Panc1 (cell line): ENCODE measurements around the gene LRRTM3. TPM values are rescaled to one million over a fixed set of nuclear protein-coding genes. Genes with fewer than 3 reads are reported as not detected.

Experiments
- ATAC-seq: fragments of 200-7000 bp; cut with Tn5 transposase; 2 replicates; pipeline ENCODE4 v1.9.1; 2020; ENCODE audit warnings: mild to moderate bottlenecking, moderate library complexity
- BruUV-seq: library from RNA; stranded (reverse); fragments of 400-500 nt; replicated peaks from 2 replicates; lab custom pipeline; 2021; lab: Mats Ljungman, UMichigan
- CTCF ChIA-PET: fragments of 300-600 bp; sonication (Branson Sonifier 250); formaldehyde crosslinking; loops from one replicate; lab custom pipeline; 2022; ENCODE audit warnings: antibody characterized with exemption; lab: Charles Lee
- POLR2A ChIA-PET: fragments of 300-600 bp; sonication (Branson Sonifier 250); formaldehyde crosslinking; loops from one replicate; lab custom pipeline; 2022; ENCODE audit warnings: antibody characterized with exemption; lab: Charles Lee
- DNase-seq: peaks from one replicate; pipeline ENCODE4 v3.0.0-alpha.2; 2010; ENCODE audit warnings: low read depth, low spot score
- H3K27ac ChIP-seq: 2 replicates; pipeline ENCODE4 v1.5.1; 2011; ENCODE audit warnings: mild to moderate bottlenecking, low read length, inconsistent platforms
- H3K27me3 ChIP-seq: fragments of 200-500 bp; sonication (Bioruptor generic); 2 replicates; pipeline ENCODE4 v1.6.0; 2014; ENCODE audit warnings: low read length, inconsistent platforms; ENCODE audit not compliant: control insufficient read depth, insufficient read depth
- H3K36me3 ChIP-seq: fragments of 200-500 bp; sonication (Bioruptor generic); 2 replicates; pipeline ENCODE4 v1.5.1; 2014; ENCODE audit warnings: inconsistent platforms, mild to moderate bottlenecking, low read length, moderate library complexity; ENCODE audit not compliant: control insufficient read depth, insufficient read depth
- H3K4me1 ChIP-seq: 2 replicates; pipeline ENCODE4 v1.5.1; 2011; ENCODE audit warnings: inconsistent platforms, mild to moderate bottlenecking, low read length, moderate library complexity; ENCODE audit not compliant: control insufficient read depth, insufficient read depth
- H3K4me3 ChIP-seq, 2 experiments: 2 replicates each; pipeline ENCODE4 v1.5.1; 2011 to 2012; ENCODE audit warnings: low read depth in 2 of 2, low read length in 2 of 2, mild to moderate bottlenecking in 2 of 2, inconsistent platforms in 1 of 2, moderate library complexity in 1 of 2
- H3K9me3 ChIP-seq: fragments of 200-500 bp; sonication (Bioruptor generic); 2 replicates; pipeline ENCODE4 v1.5.1; 2014; ENCODE audit warnings: low read depth, mild to moderate bottlenecking, inconsistent platforms, low read length, moderate library complexity; ENCODE audit not compliant: control insufficient read depth, insufficient read depth
- CTCF ChIP-seq: fragments of 450-650 bp; IDR thresholded peaks from 2 replicates; pipeline ENCODE4 v1.5.1; 2017; ENCODE audit warnings: mild to moderate bottlenecking
- POLR2AphosphoS5 ChIP-seq: IDR thresholded peaks from 2 replicates; pipeline ENCODE4 v1.6.1; 2012; ENCODE audit warnings: mild to moderate bottlenecking, low read depth, low read length, moderate library complexity
- SIN3A ChIP-seq: IDR thresholded peaks from 2 replicates; pipeline ENCODE4 v1.6.1; 2012; ENCODE audit warnings: low read depth, mild to moderate bottlenecking, low read length, moderate library complexity, borderline replicate concordance; ENCODE audit not compliant: insufficient read depth
- TCF7L2 ChIP-seq: IDR thresholded peaks from 2 replicates; pipeline ENCODE4 v1.6.1; 2011; ENCODE audit warnings: mild to moderate bottlenecking, low read depth, low read length, inconsistent platforms
- in situ Hi-C: cut with HindIII; loops from 2 replicates; pipeline ENCODE4 v1.10.0; 2016; ENCODE audit warnings: low sequenced_read_pairs, low pct_unique_long_range_greater_than_20kb
- intact Hi-C: fragments of 100-400 bp; cut with micrococcal nuclease; formaldehyde crosslinking; loops from one replicate; pipeline ENCODE4 v1.10.0; 2022; ENCODE audit not compliant: unreplicated experiment
- total RNA-seq: library from RNA; stranded (reverse); gene quantifications from one replicate; pipeline ENCODE4 v1.2.1, GENCODE V29; 2021; ENCODE audit not compliant: unreplicated experiment
- TF ChIP-seq, protein P1 (sequence below), 2 experiments: IDR thresholded peaks; 2 replicates each; pipeline ENCODE4 v1.6.1; 2011 to 2012; ENCODE audit warnings: low read depth in 2 of 2, control low read depth in 1 of 2, low read length in 1 of 2, mild to moderate bottlenecking in 1 of 2, moderate library complexity in 1 of 2; ENCODE audit not compliant: insufficient read depth in 1 of 2

LRRTM3 gene
- total RNA-seq, 1 experiment from 2014 or later = 0.10 TPM

GRCh38 chr10:66931340-66931948 lies 5.6 kb downstream of the LRRTM3 start:
- H3K36me3 ChIP-seq = no peaks in the 10 kb centered on the region
- peaks cover 37% of the 10 kb centered on the region for H3K27me3 ChIP-seq
- no peak overlapping the region for H3K27ac ChIP-seq
- ATAC-seq (peak; percentile 82), DNase-seq (peak; percentile 30)
- H3K4me1 ChIP-seq = peaks cover 2% of the 10 kb centered on the region; the same call in 1 of the 2 replicates
- CTCF ChIA-PET = interaction anchor here (2.1 kb wide), 1 partner anchor 590 kb away, joined by 9 read pairs; no protein-coding TSS in a partner anchor
- H3K9me3 ChIP-seq = no peaks in the 10 kb centered on the region
- BruUV-seq = no TSS peak
- in situ Hi-C loops (no loop called here), intact Hi-C loops (loop anchor here (5.0 kb wide), 1 partner anchor 591 kb away; no protein-coding TSS in a partner anchor)
- H3K4me3 ChIP-seq = no peak overlapping the region
- TF ChIP-seq SIN3A (no peak), CTCF (peak; percentile 78; the same call in 1 of the 2 replicates)
- POLR2A ChIA-PET = no interaction called here

DNA sequence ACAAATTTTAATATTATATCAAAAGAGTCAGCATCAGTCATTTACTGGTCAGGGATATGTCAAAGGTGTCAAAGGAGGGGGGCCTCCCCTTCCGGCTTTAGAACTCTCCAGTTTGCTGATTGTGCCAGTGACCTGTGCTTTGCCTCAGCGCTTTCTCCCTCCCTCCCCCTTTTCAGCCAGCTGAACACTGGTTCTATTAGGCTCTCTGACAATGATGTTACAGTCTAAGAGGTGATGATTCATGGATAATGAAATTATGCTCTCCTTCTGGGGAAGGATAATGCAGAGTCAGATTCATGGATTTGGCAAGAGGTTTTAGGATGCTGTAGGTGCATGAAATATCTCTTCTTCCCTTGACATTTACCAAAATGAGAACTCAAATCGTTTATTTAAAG lies 6.1 kb downstream of the LRRTM3 start:
- no TSS peak for BruUV-seq
- intact Hi-C loops (loop anchor here (5.0 kb wide), 1 partner anchor 590 kb away; no protein-coding TSS in a partner anchor), in situ Hi-C loops (no loop called here)
- peaks cover 2% of the 10 kb centered on the region; the same call in 1 of the 2 replicates for H3K4me1 ChIP-seq
- TF ChIP-seq, protein P1, sequence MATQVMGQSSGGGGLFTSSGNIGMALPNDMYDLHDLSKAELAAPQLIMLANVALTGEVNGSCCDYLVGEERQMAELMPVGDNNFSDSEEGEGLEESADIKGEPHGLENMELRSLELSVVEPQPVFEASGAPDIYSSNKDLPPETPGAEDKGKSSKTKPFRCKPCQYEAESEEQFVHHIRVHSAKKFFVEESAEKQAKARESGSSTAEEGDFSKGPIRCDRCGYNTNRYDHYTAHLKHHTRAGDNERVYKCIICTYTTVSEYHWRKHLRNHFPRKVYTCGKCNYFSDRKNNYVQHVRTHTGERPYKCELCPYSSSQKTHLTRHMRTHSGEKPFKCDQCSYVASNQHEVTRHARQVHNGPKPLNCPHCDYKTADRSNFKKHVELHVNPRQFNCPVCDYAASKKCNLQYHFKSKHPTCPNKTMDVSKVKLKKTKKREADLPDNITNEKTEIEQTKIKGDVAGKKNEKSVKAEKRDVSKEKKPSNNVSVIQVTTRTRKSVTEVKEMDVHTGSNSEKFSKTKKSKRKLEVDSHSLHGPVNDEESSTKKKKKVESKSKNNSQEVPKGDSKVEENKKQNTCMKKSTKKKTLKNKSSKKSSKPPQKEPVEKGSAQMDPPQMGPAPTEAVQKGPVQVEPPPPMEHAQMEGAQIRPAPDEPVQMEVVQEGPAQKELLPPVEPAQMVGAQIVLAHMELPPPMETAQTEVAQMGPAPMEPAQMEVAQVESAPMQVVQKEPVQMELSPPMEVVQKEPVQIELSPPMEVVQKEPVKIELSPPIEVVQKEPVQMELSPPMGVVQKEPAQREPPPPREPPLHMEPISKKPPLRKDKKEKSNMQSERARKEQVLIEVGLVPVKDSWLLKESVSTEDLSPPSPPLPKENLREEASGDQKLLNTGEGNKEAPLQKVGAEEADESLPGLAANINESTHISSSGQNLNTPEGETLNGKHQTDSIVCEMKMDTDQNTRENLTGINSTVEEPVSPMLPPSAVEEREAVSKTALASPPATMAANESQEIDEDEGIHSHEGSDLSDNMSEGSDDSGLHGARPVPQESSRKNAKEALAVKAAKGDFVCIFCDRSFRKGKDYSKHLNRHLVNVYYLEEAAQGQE (IDR thresholded peaks at IDR 0.05; ENCODE audit: insufficient read depth in 1 of 2, low read depth in 2 of 2, low read length in 1 of 2) = no peak
- no peak for TF ChIP-seq POLR2AphosphoS5
- TF ChIP-seq SIN3A = no peak
- TF ChIP-seq CTCF = no peak
- no peak for TF ChIP-seq TCF7L2
- peak overlapping the region; percentile 19; the same call in 1 of the 2 replicates for H3K27ac ChIP-seq
- CTCF ChIA-PET = interaction anchor here (2.1 kb wide), 1 partner anchor 589 kb away, joined by 9 read pairs; no protein-coding TSS in a partner anchor
- ATAC-seq (no peak), DNase-seq (no peak)
- H3K27me3 ChIP-seq = peaks cover 32% of the 10 kb centered on the region
- POLR2A ChIA-PET = no interaction called here
- no peaks in the 10 kb centered on the region for H3K9me3 ChIP-seq
- H3K36me3 ChIP-seq = no peaks in the 10 kb centered on the region
- no peak overlapping the region for H3K4me3 ChIP-seq
